Islet of Langerhans (tissue), 1 donor: Measurements from ENCODE around the gene MBNL2.

Source experiments
- FAIRE-seq: peaks from one replicate; lab custom pipeline; 2011; peaks lifted over from hg19 to GRCh38; lab: Jason Lieb, UNC

Gene MBNL2

GRCh38 chr13:97253581-97254293 is 31.6 kb downstream of the MBNL2 start:
- no peak for FAIRE-seq

DNA sequence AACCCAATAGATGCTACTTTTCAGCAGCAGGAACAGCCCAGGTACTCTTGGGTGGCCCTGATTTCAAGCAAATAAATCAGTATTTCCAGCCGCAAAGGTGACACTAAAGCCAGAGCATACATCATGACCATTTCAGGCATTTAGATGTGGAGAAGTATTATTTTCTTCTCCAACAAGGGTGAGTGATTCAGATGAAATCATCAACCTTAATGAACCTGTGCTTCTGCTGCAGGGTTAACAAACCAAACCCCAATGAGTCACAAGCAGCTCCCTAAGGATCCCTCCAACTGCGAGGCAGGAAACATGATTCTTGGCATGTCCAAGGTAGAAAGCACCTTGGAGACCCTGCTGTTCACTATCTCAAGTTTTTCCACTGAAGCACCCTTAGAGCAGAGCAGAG is 32.7 kb downstream of the MBNL2 start:
- no peak for FAIRE-seq

DNA sequence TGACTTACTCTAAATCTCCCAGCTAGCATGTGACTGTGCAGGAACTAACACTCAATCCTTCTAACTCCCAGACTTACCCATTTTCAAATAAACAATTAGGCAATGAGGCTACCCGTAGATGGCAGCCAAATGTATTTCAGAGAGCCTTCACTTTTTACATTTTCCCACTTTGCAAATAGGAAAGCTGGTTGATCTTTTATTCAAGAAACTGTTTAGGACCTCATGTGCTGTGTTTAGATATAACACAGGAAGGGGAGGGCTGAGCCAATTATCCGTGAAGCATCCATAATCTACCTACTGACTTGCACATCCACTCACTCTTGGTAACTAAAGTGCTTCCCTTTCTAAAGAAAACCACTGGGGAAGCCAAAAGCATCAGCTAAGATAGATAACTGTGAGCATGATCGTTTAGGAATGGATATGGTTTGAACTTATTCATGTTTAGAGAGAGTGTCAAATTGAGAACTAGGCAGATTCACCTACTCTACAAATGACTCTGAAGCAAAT is 33.4 kb downstream of the MBNL2 start:
- no peak for FAIRE-seq

DNA sequence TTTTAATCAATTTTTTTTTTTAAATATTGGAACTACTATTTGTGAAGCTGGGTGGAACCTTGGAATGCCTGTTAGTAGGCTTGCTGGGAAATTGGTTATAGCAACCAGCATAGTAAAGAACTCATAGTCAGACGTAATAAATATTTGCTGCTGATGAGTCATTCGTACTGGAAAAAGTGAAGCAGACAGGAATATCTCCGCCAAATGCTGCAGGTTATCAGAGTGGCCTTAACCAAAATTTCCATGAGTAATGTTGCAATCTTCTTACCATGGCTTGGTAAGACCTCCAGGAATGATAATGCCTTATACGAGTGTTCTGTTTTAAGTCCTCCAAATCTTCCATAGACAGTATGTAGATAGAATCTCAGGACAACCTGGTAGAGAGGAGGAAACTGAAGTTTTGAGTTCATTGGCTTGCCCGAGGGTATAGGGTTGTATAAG is 34.2 kb downstream of the MBNL2 start:
- FAIRE-seq: peak; percentile 92

DNA sequence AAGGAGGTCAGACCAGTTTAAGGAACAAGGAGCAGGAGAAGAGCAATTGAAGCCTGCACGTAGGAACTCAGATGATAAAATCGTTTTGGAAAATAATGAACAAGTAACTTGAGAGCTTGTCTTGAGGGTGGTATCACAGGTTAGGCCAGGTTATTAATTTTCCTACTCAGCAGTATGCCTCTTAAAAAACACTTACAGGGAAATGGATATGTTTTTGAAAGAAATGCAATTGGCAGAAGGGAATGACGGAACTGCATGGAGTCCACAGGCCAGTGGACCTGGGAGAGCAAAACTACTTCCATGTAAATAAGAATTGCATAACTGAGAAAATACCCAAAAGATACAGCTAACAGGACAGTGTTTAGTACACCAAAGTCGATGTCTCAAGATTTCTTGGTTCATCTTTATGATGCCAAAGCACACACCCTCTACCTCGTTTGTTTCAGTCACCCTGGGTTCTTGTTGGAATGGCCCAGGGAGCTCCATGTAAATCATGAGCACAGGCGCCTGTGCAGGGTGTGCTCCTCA is 35.2 kb downstream of the MBNL2 start:
- no peak for FAIRE-seq

GRCh38 chr13:97257800-97258799 is 36.0 kb downstream of the MBNL2 start:
- peak; percentile 76 for FAIRE-seq

- FAIRE-seq: no peak
Observed at GRCh38 chr13:97258801-97259200, 36.7 kb downstream of the MBNL2 start.

DNA sequence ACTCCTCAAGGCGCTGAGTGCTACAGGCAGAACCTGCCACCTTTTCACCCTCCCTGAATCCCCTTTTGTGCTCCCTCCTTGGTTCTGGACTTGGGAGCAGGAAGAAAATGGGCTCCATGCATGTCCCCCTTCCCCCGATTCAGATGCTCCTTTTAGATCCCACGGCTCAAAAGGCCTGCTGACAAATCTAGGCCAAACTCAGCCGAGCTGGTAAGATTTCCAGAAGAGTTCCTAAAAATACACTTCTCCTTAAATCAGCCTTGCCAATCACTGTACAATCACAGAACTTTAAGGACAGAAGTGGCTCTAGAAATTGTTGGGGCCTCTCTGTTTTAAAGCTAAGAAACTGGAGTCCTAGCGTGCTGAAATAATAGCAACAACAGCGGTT is 37.3 kb downstream of the MBNL2 start:
- FAIRE-seq: no peak

DNA sequence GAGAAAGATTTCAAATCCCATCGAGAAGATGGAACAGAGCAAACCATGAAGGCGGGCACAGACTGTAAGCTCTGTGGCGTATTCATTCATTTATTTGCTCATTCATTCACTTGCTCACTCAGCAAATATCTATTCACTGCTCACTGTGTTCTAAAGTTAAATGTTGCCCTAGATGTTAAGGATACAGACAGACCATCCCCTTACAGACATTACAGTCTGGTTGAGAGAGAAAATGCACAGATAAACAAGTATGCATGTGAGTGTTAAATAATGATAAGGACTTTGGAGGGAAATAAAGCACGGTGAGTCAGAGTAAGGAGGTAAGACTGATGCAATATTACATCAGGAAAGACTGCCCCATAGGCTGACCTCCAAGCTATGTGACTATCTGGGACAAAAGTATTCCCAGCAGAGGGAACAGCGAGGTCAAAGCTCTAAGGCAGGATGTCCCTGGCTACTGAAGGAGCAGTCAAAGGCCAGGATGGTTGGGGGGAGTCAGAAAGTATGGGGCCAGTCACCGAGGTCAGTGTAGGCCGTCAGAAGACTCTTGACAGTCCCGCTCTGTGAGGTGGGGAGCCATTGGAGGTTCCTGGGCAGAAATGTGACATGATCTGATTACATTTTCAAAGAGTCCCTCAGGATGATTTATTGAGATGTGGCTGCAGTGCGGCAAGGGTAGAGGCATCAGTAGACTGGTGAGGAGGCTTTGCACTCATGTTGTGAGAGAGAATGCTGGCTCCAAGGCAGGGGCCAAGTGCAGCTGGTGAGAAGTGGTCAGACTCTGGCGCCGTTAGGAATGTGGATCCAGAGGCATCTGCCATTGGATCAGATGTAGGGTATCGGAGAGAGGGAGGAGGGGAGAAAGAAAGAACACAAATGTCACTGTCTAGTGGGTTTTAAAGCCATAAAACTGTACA is 37.9 kb downstream of the MBNL2 start:
- FAIRE-seq: no peak

- no peak for FAIRE-seq
Observed at GRCh38 chr13:97261254-97262005, 39.3 kb downstream of the MBNL2 start.

DNA sequence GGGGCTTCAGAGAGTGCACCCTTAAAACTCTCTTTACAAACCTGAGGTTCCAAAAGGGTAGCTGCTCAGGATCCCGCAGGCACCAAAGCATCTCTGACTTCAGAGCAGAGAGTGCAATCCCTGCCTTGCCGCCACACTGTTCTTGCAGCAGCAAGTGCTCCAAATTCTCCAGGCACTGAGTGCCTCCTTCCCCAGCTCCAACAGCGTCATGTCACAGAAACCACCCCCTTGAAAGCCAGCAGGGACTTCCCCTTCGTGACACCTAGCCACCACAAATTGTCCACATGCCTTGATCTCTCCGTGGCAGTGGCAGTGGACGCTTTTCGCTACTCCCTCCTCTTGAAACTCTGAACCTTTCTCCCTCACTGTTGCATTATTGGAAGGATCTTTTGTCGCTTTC is 39.9 kb downstream of the MBNL2 start:
- no peak for FAIRE-seq

- FAIRE-seq: no peak
Observed at GRCh38 chr13:97263160-97263559, 41.0 kb downstream of the MBNL2 start.

DNA sequence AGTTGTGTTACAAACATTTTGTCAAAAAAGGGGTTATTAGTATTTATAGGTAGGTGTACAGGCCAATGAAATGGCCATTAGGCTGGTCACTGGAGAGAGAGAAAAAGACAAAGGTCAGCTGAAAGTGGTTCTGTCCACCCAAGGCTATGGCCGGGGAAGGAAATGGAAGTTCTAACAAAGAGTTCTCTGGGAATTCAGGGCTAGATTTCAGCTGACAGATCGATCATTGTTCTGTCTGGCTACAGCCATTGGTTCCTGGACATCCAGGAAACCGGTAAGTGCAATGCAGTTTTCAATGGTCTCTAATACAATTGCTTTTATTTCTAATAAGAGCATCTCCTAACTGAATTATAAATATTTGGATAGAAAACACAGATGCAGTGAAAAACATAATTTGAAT is 42.5 kb downstream of the MBNL2 start:
- no peak for FAIRE-seq

- no peak for FAIRE-seq
Observed at GRCh38 chr13:97266332-97266731, 44.2 kb downstream of the MBNL2 start.

DNA sequence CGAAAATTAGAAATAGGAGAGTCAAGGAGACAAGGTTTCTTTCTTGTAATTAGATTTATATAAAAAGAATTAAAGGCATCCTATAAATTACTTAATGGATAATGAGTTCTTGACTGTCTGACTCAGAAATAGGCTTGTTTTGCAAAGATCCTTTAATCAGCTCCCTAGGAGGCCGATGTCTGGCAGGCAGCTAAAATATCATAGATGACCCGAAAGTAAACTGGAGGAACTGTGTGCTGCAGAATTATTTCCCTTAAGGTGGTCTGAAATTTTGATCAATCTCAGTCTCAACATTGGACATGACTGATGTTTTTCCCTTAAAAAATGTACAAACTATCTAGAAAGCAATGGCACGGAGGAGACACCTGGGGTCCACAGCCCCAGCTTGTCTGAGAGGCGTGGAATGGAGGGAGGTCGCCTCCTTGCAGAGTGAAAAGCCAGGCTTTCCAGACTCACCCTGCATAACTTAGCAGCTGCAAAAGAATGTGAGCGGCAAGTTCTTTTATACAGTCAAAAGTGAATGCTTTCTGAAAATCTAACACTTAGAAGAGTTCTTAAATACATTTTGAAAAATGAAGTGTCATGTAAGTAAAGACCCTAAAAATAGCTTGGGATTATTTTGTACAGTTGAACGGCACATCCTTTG is 44.8 kb downstream of the MBNL2 start:
- FAIRE-seq: no peak

GRCh38 chr13:97267418-97268059 is 45.4 kb downstream of the MBNL2 start:
- no peak for FAIRE-seq

GRCh38 chr13:97268772-97269171 is 46.6 kb downstream of the MBNL2 start:
- no peak for FAIRE-seq

- no peak for FAIRE-seq
Observed at GRCh38 chr13:97269603-97270002, 47.5 kb downstream of the MBNL2 start.

DNA sequence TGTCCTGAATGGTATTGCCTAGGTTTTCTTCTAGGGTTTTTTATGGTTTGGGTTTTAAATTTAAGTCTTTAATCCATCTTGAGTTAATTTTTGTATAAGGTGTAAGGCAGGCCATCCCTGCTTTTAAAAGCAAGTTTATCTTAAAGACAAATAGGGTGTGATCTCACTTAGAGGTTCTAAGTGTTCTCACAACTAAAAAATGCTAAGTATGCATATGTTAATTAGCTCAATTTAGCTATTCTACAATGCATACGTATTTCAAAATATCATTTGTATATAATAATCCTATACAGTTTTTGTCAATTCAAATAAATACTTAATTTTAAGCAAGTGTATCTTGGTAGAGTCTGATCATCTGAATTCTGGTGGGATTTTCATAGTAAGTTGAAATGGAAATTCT is 50.4 kb downstream of the MBNL2 start:
- FAIRE-seq: no peak

GRCh38 chr13:97273341-97273831 is 51.3 kb downstream of the MBNL2 start:
- no peak for FAIRE-seq
